Kidney tubule cell (primary cell): ENCODE measurements around the gene S100A9.
"Not testable (repeated sequence)": the region's sequence is repeated elsewhere in the genome, so short reads cannot be mapped to it uniquely, and the experiment has no call there.

Experiments used
- DNase-seq: peaks from one replicate; pipeline ENCODE4 v3.0.0-alpha.2; 2018; ENCODE audit warnings: low spot score

S100A9 gene

GRCh38 chr1:153407274-153407673 is 49.6 kb downstream of the S100A9 start:
- DNase-seq: not testable (repeated sequence)
